Heart right ventricle (tissue), 16 donors: Measurements from ENCODE around the gene BDH1. TPM values are rescaled to one million over a fixed set of nuclear protein-coding genes. Genes with fewer than 3 reads are reported as not detected.
A peak's percentile ranks its signal among the peaks of the same experiment; 100 is the strongest.

Experiments used
- ATAC-seq, 8 donors: fragments of 200-7000 bp; cut with Tn5 transposase; one replicate each; pipeline ENCODE4 v1.9.1; 2020; ENCODE audit warnings: mild to moderate bottlenecking in 8 of 8, moderate library complexity in 8 of 8, moderate number of reproducible peaks in 1 of 8
- DNase-seq, 2 donors: peaks; one replicate each; pipeline ENCODE4 v3.0.0-alpha.2; 2020
- H3K27ac ChIP-seq, 10 donors: fragments of 200-600 bp; sonication (generic) in 2 of 10; one replicate each; pipeline versions ENCODE4 v1.5.0 to v1.8.0; 2020 to 2022; ENCODE audit warnings: mild to moderate bottlenecking in 3 of 10
- H3K27me3 ChIP-seq, 7 donors: fragments of 200-600 bp; one replicate each; pipeline ENCODE4 v1.8.0; 2021 to 2022; ENCODE audit warnings: mild to moderate bottlenecking in 2 of 7
- H3K36me3 ChIP-seq, 9 donors: fragments of 200-600 bp; sonication (generic) in 1 of 9; one replicate each; pipeline versions ENCODE4 v1.5.0 to v1.8.0; 2020 to 2022; ENCODE audit warnings: mild to moderate bottlenecking in 2 of 9
- H3K4me1 ChIP-seq, 9 donors: fragments of 200-600 bp; sonication (generic) in 1 of 9; one replicate each; pipeline versions ENCODE4 v1.5.0 to v1.8.0; 2020 to 2022; ENCODE audit warnings: mild to moderate bottlenecking in 4 of 9
- H3K4me3 ChIP-seq, 10 donors: fragments of 200-600 bp; sonication (generic) in 2 of 10; one replicate each; pipeline versions ENCODE4 v1.5.0 to v1.8.0; 2020 to 2022; ENCODE audit warnings: mild to moderate bottlenecking in 7 of 10, moderate library complexity in 2 of 10
- H3K9me3 ChIP-seq, 11 donors: fragments of 200-600 bp in 10 of 11; sonication (generic) in 2 of 11; one replicate each; pipeline versions ENCODE4 v1.5.0 to v1.8.0; 2013 to 2022; ENCODE audit warnings: mild to moderate bottlenecking in 2 of 11, control low read depth in 1 of 11, moderate library complexity in 1 of 11
- CTCF ChIP-seq, 9 donors: fragments of 200-600 bp; sonication (generic) in 2 of 9; IDR thresholded peaks; one replicate each; pipeline versions ENCODE4 v1.5.0 to v1.8.0; 2021 to 2022; ENCODE audit warnings: antibody characterized with exemption in 9 of 9, mild to moderate bottlenecking in 5 of 9, moderate library complexity in 1 of 9
- WGBS, 2 donors: extraction: QIAGEN DNeasy Blood & Tissue Kit; methylation state at CpG; one replicate each; pipeline ENCODE4 v1.1.7; 2013; ENCODE audit warnings: inconsistent platforms in 1 of 2; 5-methylcytosine and 5-hydroxymethylcytosine counted together
- intact Hi-C, 10 donors: fragments of 100-400 bp; cut with DNase I; formaldehyde crosslinking; loops; one replicate each; pipeline versions ENCODE4 v1.11.1 to v1.14.2; 2022
- polyA plus RNA-seq, 2 donors: library from polyadenylated mRNA; stranded (reverse); fragments of 200-250 nt; gene quantifications; one replicate each; pipeline ENCODE4 v1.2.3, GENCODE V29; 2013
- total RNA-seq, 10 donors: library from RNA; stranded (reverse); fragmentation: NEBNext Ultra II Directional in 3 of 10; extraction: Animal tissue kit (Norgen Biotek cat#: 25700) in 3 of 10; gene quantifications; one replicate each; pipeline versions ENCODE4 v1.2.1 to v1.2.4, GENCODE V29; 2021 to 2023
- donor health status: Arrhythmogenic right ventricular cardiomyopathy.
- donor health status: ischemic (EF 13 %, LVEDD 7.1; RV severe dilation, severe dysfunction).
- donor health status: healthy with polysubstance abuse.
- donor health status: DM: no; HTN: yes; CAD: no.
- donor health status: DM: no; HTN: no; CAD: no.
- donor health status: ischemic (EF 25% LVEDD 6.9; RV normal size, moderate dysfunction).
- donor health status: ischemic (EF 25% LVEDD 5.7; RV mildly dilated, moderate dysfunction).
- donor health status: healthy.
- donor health status: DM: yes; HTN: yes; CAD: no.
- donor health status: Ischemic cardiomyopathy.
- donor health status: ischemic (EF 35%, LVEDD 5.7; RV mildly dilated, moderate dysfunction).
- donor health status: nonischemic (EF 11% LVEDD 7.7; RV severe dilation, severe dysfunction).
- donor health status: DM: yes; HTN: yes; CAD: no.
- donor health status: PGD.
- donor health status: ischemic (EF 29% LVEDD 5.4; RV normal size, mild dysfunction).
- donor health status: nonischemic (EF 23%, LVEDD 6.1; RV moderate dilation, normal function).

BDH1 gene
- total and polyA plus RNA-seq, 12 donors: 9.6 to 144 (median 78.0) TPM

GRCh38 chr3:197496746-197497125 lies 59.0 kb downstream of the BDH1 start:
- WGBS, 2 donors: 51 to 74% methylated on average over 1 of the region's 1 CpG
- intact Hi-C loops: no loop called here
- Histone ChIP-seq H3K4me3 (no peak overlapping the region), H3K4me1 (peaks cover 0 to 28% (median 7%) of the 10 kb centered on the region in 9 donors), H3K27me3 (no peaks in the 10 kb centered on the region), H3K9me3 (peaks cover 0 to 8% (median 0%) of the 10 kb centered on the region in 11 donors), H3K27ac (no peak overlapping the region), H3K36me3 (no peaks in the 10 kb centered on the region)
- TF ChIP-seq CTCF (IDR thresholded peaks at IDR 0.05): no peak
- DNase-seq (no peak), ATAC-seq (peak in 2 of 8 donors; percentile 25 to 27)

- H3K27ac ChIP-seq: peak overlapping the region in 1 of 10 donors; percentile 12
- no peak for TF ChIP-seq CTCF (IDR thresholded peaks at IDR 0.05)
- intact Hi-C loops: no loop called here
- no peaks in the 10 kb centered on the region for H3K36me3 ChIP-seq
- WGBS, 2 donors: 70 to 84% methylated on average over 9 of the region's 9 CpGs
- no peak for DNase-seq
- peak in 4 of 8 donors; percentile 15 to 56 (median 44) for ATAC-seq
- H3K4me3 ChIP-seq: no peak overlapping the region
- peaks cover 0 to 28% (median 7%) of the 10 kb centered on the region in 9 donors for H3K4me1 ChIP-seq
- H3K9me3 ChIP-seq: peaks cover 0 to 4% (median 0%) of the 10 kb centered on the region in 11 donors
- H3K27me3 ChIP-seq: no peaks in the 10 kb centered on the region
Observed at GRCh38 chr3:197495999-197496745, 59.6 kb downstream of the BDH1 start.

GRCh38 chr3:197495499-197495898 lies 60.3 kb downstream of the BDH1 start:
- ATAC-seq (peak in 3 of 8 donors; percentile 27 to 42 (median 40)), DNase-seq (no peak)
- 64 to 75% methylated on average over 5 of the region's 5 CpGs for WGBS, 2 donors
- no peak for TF ChIP-seq CTCF (IDR thresholded peaks at IDR 0.05)
- H3K27ac ChIP-seq: peak overlapping the region in 4 of 10 donors; percentile 15 to 59 (median 23)
- H3K4me1 ChIP-seq: peaks cover 0 to 28% (median 7%) of the 10 kb centered on the region in 9 donors
- H3K4me3 ChIP-seq: no peak overlapping the region
- H3K36me3 ChIP-seq: no peaks in the 10 kb centered on the region
- no peaks in the 10 kb centered on the region for H3K27me3 ChIP-seq
- H3K9me3 ChIP-seq: peaks cover 0 to 4% (median 0%) of the 10 kb centered on the region in 11 donors
- intact Hi-C loops: no loop called here

GRCh38 chr3:197495059-197495455 lies 60.7 kb downstream of the BDH1 start:
- DNase-seq (no peak), ATAC-seq (peak in 5 of 8 donors; percentile 24 to 66 (median 52))
- Histone ChIP-seq H3K27me3 (no peaks in the 10 kb centered on the region), H3K4me3 (no peak overlapping the region), H3K27ac (peak overlapping the region in 4 of 10 donors; percentile 15 to 59 (median 23)), H3K36me3 (no peaks in the 10 kb centered on the region), H3K4me1 (peaks cover 0 to 28% (median 7%) of the 10 kb centered on the region in 9 donors), H3K9me3 (peaks cover 0 to 4% (median 0%) of the 10 kb centered on the region in 11 donors)
- TF ChIP-seq CTCF (IDR thresholded peaks at IDR 0.05): no peak
- 60 to 72% methylated on average over 8 of the region's 8 CpGs for WGBS, 2 donors
- intact Hi-C loops: no loop called here
